SK-N-MC (cell line): ENCODE results near the gene HAPSTR1.

Experiments used
- EZH2 ChIP-seq: fragments of 200-600 bp; sonication (generic); IDR thresholded peaks from one replicate; pipeline ENCODE4 v1.6.1; 2017; ENCODE audit warnings: antibody characterized with exemption
- FOXP2 ChIP-seq: optimal IDR thresholded peaks from 2 replicates; pipeline ENCODE3; 2011; ENCODE audit warnings: mild to moderate bottlenecking, moderate library complexity; ENCODE audit not compliant: insufficient read depth; ENCODE audit errors: extremely low read length, control extremely low read depth
- POLR2AphosphoS5 ChIP-seq: IDR thresholded peaks from 2 replicates; pipeline ENCODE4 v1.6.1; 2012; ENCODE audit warnings: mild to moderate bottlenecking, low read depth, low read length, borderline replicate concordance

DNA sequence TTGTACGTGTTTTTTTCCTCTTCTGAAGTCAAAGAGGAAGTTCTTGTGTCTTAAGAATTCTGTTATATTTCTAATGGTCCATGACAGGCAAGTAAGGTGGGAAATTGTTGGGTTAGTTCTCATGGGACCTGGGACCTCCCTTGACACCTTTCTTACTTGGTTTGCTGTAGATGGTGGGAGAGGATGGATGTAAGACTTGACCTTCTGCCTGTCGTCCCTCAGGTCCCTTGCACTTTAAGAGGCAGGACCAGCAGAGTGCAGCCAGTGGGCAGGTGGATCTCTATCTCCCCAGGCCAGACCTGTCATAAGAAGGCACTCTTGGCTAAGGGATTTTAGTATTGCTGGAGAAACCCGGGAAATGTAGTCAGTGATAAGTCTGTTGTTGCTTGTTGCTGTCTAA, 12.1 kb downstream of the HAPSTR1 start:
- TF ChIP-seq POLR2AphosphoS5: no peak
- TF ChIP-seq EZH2: no peak
- TF ChIP-seq FOXP2: no peak
